ENCODE measurements around the gene KLRC2.
"Not testable (repeated sequence)": the region's sequence is repeated elsewhere in the genome, so short reads cannot be mapped to it uniquely, and the experiment has no call there.

DNA sequence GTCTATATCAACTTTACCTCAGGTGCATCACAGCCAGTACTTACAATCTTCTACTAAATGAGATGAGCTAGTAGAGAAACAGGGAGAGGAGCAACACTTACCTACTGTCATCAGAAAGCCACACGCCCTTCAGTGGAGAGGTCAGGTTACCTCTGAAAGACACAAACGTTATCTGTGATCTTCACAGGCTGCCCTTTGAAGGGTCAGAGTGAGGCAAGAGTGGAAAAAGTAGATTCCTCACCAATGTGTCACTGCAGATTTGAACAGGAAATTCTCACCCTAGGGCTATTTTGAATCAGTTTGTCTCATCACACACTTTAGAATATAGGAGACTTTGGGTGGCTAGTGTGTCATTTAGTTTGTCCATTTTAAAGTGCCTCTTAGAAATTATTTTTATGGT is 1.8 kb upstream of the KLRC2 start:
- TF ChIP-seq, protein P1, sequence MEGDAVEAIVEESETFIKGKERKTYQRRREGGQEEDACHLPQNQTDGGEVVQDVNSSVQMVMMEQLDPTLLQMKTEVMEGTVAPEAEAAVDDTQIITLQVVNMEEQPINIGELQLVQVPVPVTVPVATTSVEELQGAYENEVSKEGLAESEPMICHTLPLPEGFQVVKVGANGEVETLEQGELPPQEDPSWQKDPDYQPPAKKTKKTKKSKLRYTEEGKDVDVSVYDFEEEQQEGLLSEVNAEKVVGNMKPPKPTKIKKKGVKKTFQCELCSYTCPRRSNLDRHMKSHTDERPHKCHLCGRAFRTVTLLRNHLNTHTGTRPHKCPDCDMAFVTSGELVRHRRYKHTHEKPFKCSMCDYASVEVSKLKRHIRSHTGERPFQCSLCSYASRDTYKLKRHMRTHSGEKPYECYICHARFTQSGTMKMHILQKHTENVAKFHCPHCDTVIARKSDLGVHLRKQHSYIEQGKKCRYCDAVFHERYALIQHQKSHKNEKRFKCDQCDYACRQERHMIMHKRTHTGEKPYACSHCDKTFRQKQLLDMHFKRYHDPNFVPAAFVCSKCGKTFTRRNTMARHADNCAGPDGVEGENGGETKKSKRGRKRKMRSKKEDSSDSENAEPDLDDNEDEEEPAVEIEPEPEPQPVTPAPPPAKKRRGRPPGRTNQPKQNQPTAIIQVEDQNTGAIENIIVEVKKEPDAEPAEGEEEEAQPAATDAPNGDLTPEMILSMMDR (IDR thresholded peaks at IDR 0.05): not testable (repeated sequence)
- not testable (repeated sequence) for TF ChIP-seq POLR2A (IDR thresholded peaks at IDR 0.05)
